PC-3 (cell line): ENCODE results near the gene UQCR10. TPM values are rescaled to one million over a fixed set of nuclear protein-coding genes. Genes with fewer than 3 reads are reported as not detected.

Experiments used
- ATAC-seq: fragments of 200-7000 bp; cut with Tn5 transposase; 2 replicates; pipeline ENCODE4 v1.9.1; 2020; ENCODE audit warnings: mild to moderate bottlenecking, moderate library complexity
- BruUV-seq: library from RNA; stranded (reverse); fragments of 400-500 nt; replicated peaks from 2 replicates; lab custom pipeline; 2021; lab: Mats Ljungman, UMichigan
- CTCF ChIA-PET: fragments of 300-600 bp; sonication (Branson Sonifier 250); formaldehyde crosslinking; loops from one replicate; lab custom pipeline; 2022; ENCODE audit warnings: antibody characterized with exemption; lab: Charles Lee
- POLR2A ChIA-PET: fragments of 300-600 bp; sonication (Branson Sonifier 250); formaldehyde crosslinking; loops from one replicate; lab custom pipeline; 2022; ENCODE audit warnings: antibody characterized with exemption; ENCODE audit not compliant: unreplicated experiment; lab: Charles Lee
- DNase-seq: peaks from one replicate; pipeline ENCODE4 v3.0.0-alpha.2; 2015
- H2AFZ ChIP-seq: fragments of 300-600 bp; sonication (generic); 2 replicates; pipeline ENCODE4 v1.6.0; 2016; ENCODE audit warnings: antibody characterized with exemption, low read length
- H3F3A ChIP-seq: fragments of 300-600 bp; sonication (generic); one replicate; pipeline ENCODE4 v1.6.0; 2017; ENCODE audit warnings: antibody characterized with exemption, low read length, control low read depth, mild to moderate bottlenecking; ENCODE audit not compliant: unreplicated experiment
- H3K27ac ChIP-seq: fragments of 300-600 bp; sonication (generic); 2 replicates; pipeline ENCODE4 v1.5.1; 2016; ENCODE audit warnings: mild to moderate bottlenecking, low read length
- H3K27me3 ChIP-seq: fragments of 300-600 bp; sonication (generic); 2 replicates; pipeline ENCODE4 v1.6.1; 2016; ENCODE audit warnings: low read length, mixed read lengths
- H3K36me3 ChIP-seq: fragments of 300-600 bp; sonication (generic); 2 replicates; pipeline ENCODE4 v1.6.1; 2016; ENCODE audit warnings: low read depth, mixed run types, low read length, mixed read lengths
- H3K4me1 ChIP-seq: fragments of 300-600 bp; sonication (generic); 2 replicates; pipeline ENCODE4 v1.5.1; 2016; ENCODE audit warnings: low read length; ENCODE audit not compliant: insufficient read depth
- H3K4me2 ChIP-seq: fragments of 300-600 bp; sonication (generic); 2 replicates; pipeline ENCODE4 v1.6.0; 2016; ENCODE audit warnings: low read length
- H3K4me3 ChIP-seq: fragments of 300-600 bp; sonication (generic); 2 replicates; pipeline ENCODE4 v1.5.1; 2016; ENCODE audit warnings: mild to moderate bottlenecking, low read length, mixed read lengths
- H3K79me2 ChIP-seq: fragments of 300-600 bp; sonication (generic); 2 replicates; pipeline ENCODE4 v1.6.1; 2017; ENCODE audit warnings: low read length, mixed read lengths
- H3K9ac ChIP-seq: fragments of 300-600 bp; sonication (generic); 2 replicates; pipeline ENCODE4 v1.6.0; 2016; ENCODE audit warnings: mild to moderate bottlenecking, low read length
- H3K9me2 ChIP-seq: fragments of 300-600 bp; sonication (generic); replicated peaks from 2 replicates; pipeline ENCODE4 v1.6.1; 2016; ENCODE audit warnings: mixed run types, low read length, mixed read lengths
- H3K9me3 ChIP-seq: fragments of 300-600 bp; sonication (generic); 2 replicates; pipeline ENCODE4 v1.6.1; 2016; ENCODE audit warnings: low read length, mixed read lengths
- H4K20me1 ChIP-seq: fragments of 300-600 bp; sonication (generic); 2 replicates; pipeline ENCODE4 v1.6.1; 2016; ENCODE audit warnings: low read length, mixed read lengths
- CTCF ChIP-seq: fragments of 300-600 bp; sonication (generic); conservative IDR thresholded peaks from 2 replicates; pipeline ENCODE4 v1.5.1; 2017; ENCODE audit warnings: antibody characterized with exemption, low read depth, mild to moderate bottlenecking, low read length
- EZH2 ChIP-seq: fragments of 300-600 bp; sonication (generic); IDR thresholded peaks from one replicate; pipeline ENCODE4 v1.6.1; 2017; ENCODE audit warnings: antibody characterized with exemption, mild to moderate bottlenecking, low read length; ENCODE audit not compliant: unreplicated experiment
- EZH2phosphoT487 ChIP-seq: fragments of 300-600 bp; sonication (generic); IDR thresholded peaks from 2 replicates; pipeline ENCODE4 v1.6.1; 2018; ENCODE audit warnings: mild to moderate bottlenecking, antibody characterized with exemption, low read length, borderline replicate concordance
- intact Hi-C: fragments of 100-400 bp; cut with micrococcal nuclease; formaldehyde crosslinking; loops from 2 replicates; pipeline ENCODE4 v1.9.0; 2023
- total RNA-seq: library from RNA; depleted of rRNA; stranded (reverse); fragments of >200 nt; gene quantifications from 2 replicates; pipeline ENCODE4 v1.2.3, GENCODE V29; 2014

Gene UQCR10
- total RNA-seq, 1 experiment from 2014 or later: 196 TPM

GRCh38 chr22:29723766-29724165 is 43.4 kb upstream of the UQCR10 start:
- DNase-seq: no peak
- no TSS peak for BruUV-seq
- no peaks in the 10 kb centered on the region for H3K9me2 ChIP-seq
- no peak overlapping the region for H3K4me3 ChIP-seq
- ChIA-PET POLR2A (no interaction called here), CTCF (interaction anchor here (0.6 kb wide), 1 partner anchor 22 kb away, joined by 3 read pairs; no protein-coding TSS in a partner anchor)
- H3K4me1 ChIP-seq: no peaks in the 10 kb centered on the region; the same call in 1 of the 2 replicates
- no peaks in the 10 kb centered on the region for H3F3A ChIP-seq
- no peak overlapping the region for H2AFZ ChIP-seq
- no peak for ATAC-seq
- intact Hi-C loops: no loop called here
- H3K79me2 ChIP-seq: no peaks in the 10 kb centered on the region
- no peak for TF ChIP-seq EZH2
- no peak for TF ChIP-seq EZH2phosphoT487
- no peak for TF ChIP-seq CTCF
- H3K4me2 ChIP-seq: no peak overlapping the region
- H4K20me1 ChIP-seq: no peaks in the 10 kb centered on the region
- no peaks in the 10 kb centered on the region for H3K9me3 ChIP-seq
- H3K36me3 ChIP-seq: no peaks in the 10 kb centered on the region
- H3K9ac ChIP-seq: no peak overlapping the region
- no peak overlapping the region for H3K27ac ChIP-seq
- peaks cover 8% of the 10 kb centered on the region for H3K27me3 ChIP-seq

GRCh38 chr22:29724843-29725242 is 42.3 kb upstream of the UQCR10 start:
- TF ChIP-seq CTCF (no peak), EZH2 (no peak), EZH2phosphoT487 (no peak)
- no peak overlapping the region for H3K4me2 ChIP-seq
- intact Hi-C loops: no loop called here
- no TSS peak for BruUV-seq
- DNase-seq: no peak
- H3K4me1 ChIP-seq: no peaks in the 10 kb centered on the region
- no peaks in the 10 kb centered on the region for H3K27me3 ChIP-seq
- H3K9me3 ChIP-seq: no peaks in the 10 kb centered on the region
- H3K9me2 ChIP-seq: no peaks in the 10 kb centered on the region
- no peak overlapping the region for H3K9ac ChIP-seq
- H3K36me3 ChIP-seq: no peaks in the 10 kb centered on the region
- no peak overlapping the region for H3K27ac ChIP-seq
- H3F3A ChIP-seq: no peaks in the 10 kb centered on the region
- ChIA-PET CTCF (no interaction called here), POLR2A (no interaction called here)
- H2AFZ ChIP-seq: no peak overlapping the region
- no peaks in the 10 kb centered on the region for H3K79me2 ChIP-seq
- H4K20me1 ChIP-seq: no peaks in the 10 kb centered on the region
- no peak overlapping the region for H3K4me3 ChIP-seq
- no peak for ATAC-seq

DNA sequence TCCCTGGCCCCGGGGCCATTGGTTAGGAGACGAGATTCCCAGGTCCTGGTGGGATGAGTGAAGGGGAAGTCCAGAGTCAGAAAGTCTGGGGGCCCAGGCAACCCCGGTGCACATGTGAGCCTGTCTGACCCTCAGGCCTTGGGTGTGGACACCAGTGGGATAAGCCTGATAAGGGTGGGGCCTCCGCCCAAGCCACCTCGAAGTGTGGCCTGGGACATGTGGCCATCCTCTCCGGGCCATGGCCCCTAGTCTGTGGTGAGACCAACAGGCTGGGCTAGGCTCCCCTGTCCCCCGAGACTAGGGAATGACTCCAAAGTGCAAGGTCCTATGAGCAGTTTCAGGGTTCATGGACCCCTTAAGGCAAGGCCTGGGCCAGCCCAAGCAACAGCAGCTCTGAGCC is 41.1 kb upstream of the UQCR10 start:
- POLR2A ChIA-PET: no interaction called here
- H3K79me2 ChIP-seq: no peaks in the 10 kb centered on the region
- H3K27ac ChIP-seq: no peak overlapping the region
- ATAC-seq (no peak), DNase-seq (no peak)
- H3F3A ChIP-seq: no peaks in the 10 kb centered on the region
- CTCF ChIA-PET: no interaction called here
- H3K4me3 ChIP-seq: no peak overlapping the region
- H3K9ac ChIP-seq: no peak overlapping the region
- no peak overlapping the region for H2AFZ ChIP-seq
- no peaks in the 10 kb centered on the region for H3K36me3 ChIP-seq
- H3K4me1 ChIP-seq: no peaks in the 10 kb centered on the region
- no TSS peak for BruUV-seq
- no peaks in the 10 kb centered on the region for H3K27me3 ChIP-seq
- H3K9me2 ChIP-seq: no peaks in the 10 kb centered on the region
- no peaks in the 10 kb centered on the region for H3K9me3 ChIP-seq
- intact Hi-C loops: no loop called here
- H3K4me2 ChIP-seq: no peak overlapping the region
- no peak for TF ChIP-seq EZH2phosphoT487
- no peak for TF ChIP-seq CTCF
- TF ChIP-seq EZH2: no peak
- no peaks in the 10 kb centered on the region for H4K20me1 ChIP-seq
